GM18498 (cell line): ENCODE results near the gene PDXDC1.
"Not testable (repeated sequence)": the region's sequence is repeated elsewhere in the genome, so short reads cannot be mapped to it uniquely, and the experiment has no call there.

Source experiments
- ATAC-seq: cut with Tn5 transposase; IDR thresholded peaks from one replicate; pipeline ENCODE4 v1.9.1; 2021; ENCODE audit warnings: mild to moderate bottlenecking, moderate library complexity; ENCODE audit not compliant: unreplicated experiment

The PDXDC1 gene

DNA sequence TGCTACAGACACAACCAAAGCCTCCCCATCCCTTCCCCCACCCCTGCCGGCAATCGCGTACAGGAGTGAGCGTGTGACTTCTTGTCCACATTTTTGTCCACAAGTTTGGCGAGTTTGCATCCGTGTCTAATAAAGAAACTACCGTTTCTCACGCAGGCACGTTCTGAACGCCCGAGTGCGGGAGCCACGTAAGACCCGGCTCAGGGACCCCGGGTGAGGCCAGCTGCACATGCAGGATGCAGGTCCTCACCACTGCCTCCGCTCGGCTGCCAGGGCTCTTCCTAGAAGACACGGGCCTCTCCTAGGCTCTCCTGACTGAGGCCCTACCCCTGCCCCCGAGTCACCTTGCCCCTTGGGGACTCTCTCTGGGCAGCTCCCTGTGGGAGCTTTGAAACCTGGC lies 174.0 kb downstream of the PDXDC1 start:
- ATAC-seq = not testable (repeated sequence)

DNA sequence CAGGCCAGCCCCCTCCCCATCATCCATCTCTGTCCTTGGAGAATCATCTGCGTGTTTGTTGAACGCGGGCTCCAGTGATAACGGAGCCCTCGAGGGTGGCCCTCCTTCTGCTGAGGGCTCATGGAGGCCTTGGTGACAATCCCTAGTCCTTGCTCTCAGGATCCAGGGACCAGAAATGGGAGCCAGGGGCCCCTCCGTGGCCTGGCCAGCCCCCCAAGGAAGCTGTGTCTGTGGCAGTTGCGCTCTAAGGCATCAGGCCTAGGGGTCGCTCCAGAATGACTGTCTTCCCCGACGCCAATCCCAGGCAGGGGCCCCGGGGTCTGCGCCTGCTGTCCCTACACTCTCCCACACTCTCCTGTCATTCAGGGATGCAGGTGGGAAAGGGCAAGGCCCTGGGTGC lies 174.4 kb downstream of the PDXDC1 start:
- ATAC-seq = not testable (repeated sequence)

DNA sequence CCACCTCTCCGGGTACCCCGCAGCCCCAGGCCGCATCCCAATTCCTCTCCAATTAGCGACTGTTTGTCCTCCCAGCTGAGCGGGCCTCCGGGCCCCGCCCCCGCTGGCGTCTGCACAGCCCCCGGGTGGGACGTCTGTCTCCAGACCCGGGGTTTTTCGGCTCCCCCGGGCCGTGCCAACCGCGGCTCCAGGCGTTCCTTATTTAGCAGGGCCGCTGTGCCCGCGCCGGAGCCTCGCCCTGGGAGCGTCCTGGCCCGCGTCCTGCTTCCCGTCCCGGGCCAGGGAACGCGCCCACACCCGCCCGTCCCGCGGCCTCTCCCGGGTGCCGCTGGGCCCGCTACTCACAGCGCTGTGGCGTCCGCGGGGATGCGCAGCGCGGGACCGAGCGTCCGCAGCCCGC lies 179.2 kb downstream of the PDXDC1 start:
- not testable (repeated sequence) for ATAC-seq

DNA sequence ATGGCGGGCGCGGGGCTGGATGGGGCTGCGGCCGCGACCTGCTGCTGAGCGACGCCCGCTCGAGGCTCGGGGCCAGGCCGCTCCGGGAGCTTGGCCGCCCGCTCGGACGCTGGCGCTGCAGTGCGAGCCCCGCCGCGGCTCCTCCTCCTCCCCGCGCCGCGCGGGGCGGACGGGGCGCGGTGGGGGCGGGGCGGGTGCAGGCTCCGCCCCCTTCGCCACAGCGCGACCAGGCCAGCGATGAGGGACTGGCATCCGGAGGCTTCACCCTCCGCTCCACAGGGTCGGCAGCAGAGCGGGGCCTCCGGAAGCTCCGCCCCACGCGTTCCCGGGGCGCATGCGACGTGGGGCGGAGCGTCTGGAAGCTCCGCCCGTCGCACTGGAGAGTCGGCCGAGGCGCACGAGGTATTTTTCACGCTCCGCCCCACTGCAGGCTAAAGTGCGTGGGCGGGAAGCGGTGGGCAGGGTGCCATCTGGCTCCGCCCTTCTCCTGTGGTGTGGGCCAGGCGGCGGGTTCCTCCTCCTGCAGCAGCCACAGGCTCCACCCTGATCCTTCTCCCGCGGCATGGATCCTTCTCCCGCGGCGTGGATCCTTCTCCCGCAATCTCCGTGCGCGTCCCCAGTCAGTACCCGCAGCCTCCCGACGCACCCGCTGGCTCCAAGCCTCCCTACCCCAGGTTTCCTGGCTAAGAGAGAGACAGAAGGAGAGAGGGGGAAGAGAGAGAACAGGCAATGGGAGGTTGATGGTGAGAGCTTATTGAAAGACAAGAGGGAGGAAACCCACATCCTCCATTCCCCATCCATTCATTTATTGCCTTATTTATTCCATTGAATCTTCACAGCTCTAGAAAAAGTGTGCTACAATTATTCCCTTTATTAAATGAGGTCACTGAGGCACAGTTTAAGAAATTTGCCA lies 180.1 kb downstream of the PDXDC1 start:
- ATAC-seq = peak; percentile 46

DNA sequence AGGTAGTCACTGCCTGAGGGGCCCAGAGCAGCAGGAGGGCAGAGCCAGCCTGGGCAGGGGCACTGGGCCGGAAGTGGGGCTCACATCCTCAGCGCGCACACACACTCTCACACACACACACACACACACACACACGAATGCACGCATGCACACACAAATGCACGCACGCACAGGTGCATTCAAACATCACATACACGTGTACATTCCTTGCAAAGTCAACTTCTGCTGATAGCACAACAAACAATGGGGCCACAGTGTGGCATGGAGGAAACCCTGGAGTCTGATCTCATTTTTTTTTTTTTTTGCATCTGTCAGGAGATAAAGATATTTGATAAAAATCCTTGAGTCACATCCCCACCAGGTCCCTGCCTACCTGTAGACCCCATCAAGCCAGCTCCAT lies 182.8 kb downstream of the PDXDC1 start:
- ATAC-seq = not testable (repeated sequence)

DNA sequence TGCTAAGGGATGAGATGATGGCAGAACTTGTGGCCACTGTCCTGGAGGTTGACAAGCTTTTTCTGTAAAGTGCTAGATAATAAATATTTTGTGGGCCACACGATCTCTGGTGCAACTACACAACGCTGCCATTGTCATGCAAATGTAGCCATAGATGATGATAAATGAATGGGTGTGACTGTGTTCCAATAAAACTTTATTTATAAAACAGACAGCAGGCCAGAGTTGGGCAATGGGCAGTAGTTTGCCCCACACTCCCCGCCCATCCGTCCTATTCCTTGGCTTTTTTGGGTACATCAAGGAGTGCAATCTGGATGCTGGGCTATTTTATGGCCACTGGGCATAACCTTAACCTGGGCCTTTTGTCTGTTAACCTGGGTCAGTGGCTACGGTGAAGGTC lies 184.8 kb downstream of the PDXDC1 start:
- ATAC-seq = not testable (repeated sequence)

DNA sequence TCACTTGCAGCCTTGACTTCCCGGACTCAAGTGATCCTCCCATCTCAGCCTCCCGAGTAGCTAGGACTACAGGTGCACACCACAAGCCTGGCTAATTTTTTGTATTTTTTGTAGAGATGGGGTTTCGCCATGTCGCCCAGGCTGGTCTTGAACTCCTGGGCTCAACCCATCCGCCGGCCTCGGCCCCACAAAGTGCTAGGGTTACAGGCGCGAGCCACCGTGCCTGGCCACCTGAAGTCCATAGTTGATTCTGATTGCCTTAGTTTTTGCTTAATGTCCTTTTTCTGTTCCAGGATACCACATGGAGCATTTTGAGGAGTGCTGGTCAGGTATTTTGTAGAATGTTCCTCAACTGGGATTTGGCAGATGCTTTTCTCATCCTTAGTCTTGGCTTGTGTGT lies 185.7 kb downstream of the PDXDC1 start:
- ATAC-seq = not testable (repeated sequence)

DNA sequence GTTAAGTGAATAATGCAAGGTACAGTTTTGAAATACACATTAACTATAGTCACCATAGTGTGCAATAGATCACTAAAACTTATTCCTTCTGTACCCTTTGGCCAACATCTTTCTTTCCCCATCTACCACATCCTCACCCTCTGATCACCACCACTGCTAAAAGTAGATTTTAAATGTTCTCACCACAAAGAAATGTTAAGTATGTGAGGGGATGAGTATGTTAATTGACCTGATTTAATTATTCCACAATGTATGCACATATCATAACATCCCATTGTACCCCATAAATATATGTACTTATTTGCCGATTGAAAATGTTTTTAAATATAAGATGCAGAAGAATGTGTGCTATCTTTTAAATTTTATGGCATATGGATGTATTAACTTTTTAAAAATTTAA lies 188.2 kb downstream of the PDXDC1 start:
- ATAC-seq = not testable (repeated sequence)

DNA sequence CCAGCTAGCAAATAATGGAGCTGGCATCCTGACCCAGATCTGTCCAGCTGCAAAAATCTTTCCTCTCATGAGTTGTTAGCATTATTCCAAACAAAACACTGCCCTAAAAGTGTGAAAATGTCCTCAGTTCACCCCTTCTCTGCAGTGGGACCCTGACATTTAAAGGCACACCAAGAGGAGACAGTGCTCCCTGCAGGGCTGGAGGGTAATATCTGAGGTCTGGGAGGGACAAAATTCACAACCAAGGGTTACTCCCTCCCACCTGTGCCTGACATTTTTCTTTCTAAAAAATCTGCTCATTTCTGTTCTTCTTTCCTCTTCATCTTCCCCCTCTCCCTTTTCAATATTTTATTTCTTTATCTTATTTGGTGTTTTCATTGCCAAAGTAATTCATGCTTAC lies 191.4 kb downstream of the PDXDC1 start:
- not testable (repeated sequence) for ATAC-seq

DNA sequence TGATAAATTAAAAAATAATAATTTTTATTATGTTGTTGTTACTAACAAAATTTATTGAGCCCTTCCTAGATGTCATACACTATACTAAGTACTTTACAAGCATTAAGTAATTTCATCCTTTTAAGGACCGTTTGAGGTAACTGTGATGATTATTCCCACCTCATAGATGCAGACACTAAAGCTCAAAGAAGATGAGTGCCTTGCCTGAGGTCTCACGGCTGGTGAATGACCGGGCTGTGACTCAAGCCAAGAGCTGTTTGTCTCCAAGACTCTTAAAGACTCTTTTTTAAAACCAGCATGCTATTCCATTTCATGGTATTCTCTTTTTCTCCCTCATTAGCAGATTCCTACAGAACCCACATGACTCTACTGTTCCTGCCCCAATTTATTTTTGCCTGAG lies 193.5 kb downstream of the PDXDC1 start:
- ATAC-seq = not testable (repeated sequence)

DNA sequence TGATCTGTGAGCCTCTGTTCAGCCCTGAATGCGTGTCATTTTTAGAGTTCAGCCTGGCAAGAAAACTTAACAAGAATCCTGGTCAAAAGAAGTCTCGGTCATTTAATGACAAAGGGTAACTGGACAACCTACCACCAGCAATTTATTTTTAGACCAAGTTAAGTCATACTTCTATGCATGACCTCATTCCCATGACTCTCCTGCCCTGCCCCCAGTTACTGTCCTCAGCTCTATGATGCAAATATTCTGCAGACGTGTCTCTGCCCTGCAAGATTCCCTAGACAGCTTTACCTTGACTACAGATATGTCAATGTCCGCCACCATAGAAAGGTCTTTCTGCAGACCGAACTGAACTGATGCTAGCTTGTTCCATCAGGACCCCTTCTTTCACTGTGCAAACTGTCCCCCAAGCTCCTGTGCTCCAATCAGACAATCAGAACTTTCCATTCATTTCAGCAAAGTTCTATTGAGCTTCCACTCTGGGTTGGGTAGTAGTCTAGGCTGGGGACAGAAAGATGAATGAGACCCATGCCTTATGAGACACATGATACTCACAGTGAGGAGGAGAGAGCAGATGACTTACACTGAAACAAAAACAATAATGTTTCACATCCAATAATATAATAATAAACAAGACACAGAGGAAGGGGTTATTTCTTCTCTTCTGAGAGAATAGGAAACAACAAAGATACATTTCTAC lies 194.3 kb downstream of the PDXDC1 start:
- ATAC-seq = not testable (repeated sequence)

DNA sequence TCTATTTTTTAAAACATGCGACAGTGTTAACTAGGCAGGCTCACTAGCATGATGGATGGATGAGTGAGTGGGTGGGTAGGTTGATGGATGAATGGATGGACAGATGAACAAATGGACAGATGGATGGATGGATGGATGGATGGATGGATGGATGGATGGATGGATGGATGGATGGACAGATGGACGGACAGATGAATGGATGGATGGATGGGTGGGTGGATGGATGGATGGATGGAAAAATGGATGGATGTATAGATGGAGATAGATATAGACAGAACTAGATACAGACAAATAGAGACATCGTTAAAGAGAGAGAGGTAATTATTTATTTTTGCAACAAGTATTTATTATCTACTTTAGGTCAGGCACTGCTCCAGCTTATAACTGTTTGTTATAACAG lies 205.1 kb downstream of the PDXDC1 start:
- ATAC-seq = not testable (repeated sequence)

DNA sequence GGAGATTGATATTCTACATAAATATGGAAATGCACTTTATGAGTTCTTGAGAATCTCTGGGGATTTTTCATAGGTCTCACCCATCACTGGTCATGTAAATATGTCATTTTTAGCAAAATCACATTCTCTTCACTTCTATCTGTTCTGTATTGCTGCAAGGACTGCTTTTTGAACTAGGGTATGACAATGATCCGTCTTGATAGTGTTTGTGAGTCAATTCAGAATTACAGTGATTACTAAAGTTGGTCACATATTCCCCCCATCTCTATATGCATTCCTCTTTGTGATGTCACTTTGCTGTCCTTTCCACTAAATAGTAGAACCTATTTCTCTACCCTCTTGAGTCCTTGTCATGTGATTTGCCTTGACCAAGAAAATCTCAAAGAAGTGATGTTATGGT lies 206.1 kb downstream of the PDXDC1 start:
- not testable (repeated sequence) for ATAC-seq

DNA sequence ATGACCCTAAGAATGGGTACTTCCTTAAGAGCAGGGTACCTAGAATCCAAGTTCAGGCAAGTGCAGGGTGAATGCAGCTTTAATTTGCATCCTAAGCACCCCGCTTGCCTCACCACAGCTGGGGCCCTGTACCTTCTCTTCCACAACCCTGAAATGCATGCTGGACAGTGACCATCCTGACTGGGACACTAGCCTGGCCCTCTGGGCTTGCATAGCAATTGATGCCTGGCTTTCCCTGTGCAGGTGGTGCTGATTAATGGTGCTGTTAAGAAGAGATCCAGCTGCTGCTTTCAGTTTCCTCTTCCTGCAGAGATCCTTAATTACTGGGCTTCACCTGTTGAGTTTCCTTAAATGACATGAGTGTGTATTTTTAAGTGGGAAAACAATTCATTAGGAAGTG lies 209.2 kb downstream of the PDXDC1 start:
- ATAC-seq = not testable (repeated sequence)
